Caco-2 (cell line): ENCODE results near the gene CHRM3. TPM values are rescaled to one million over a fixed set of nuclear protein-coding genes. Genes with fewer than 3 reads are reported as not detected.

ENCODE experiments used
- BruUV-seq: library from RNA; stranded (reverse); fragments of 400-500 nt; replicated peaks from 2 replicates; lab custom pipeline; 2021; lab: Mats Ljungman, UMichigan
- CTCF ChIA-PET: fragments of 300-600 bp; sonication (Branson Sonifier 250); formaldehyde crosslinking; loops from one replicate; lab custom pipeline; 2022; ENCODE audit warnings: antibody characterized with exemption; lab: Charles Lee
- POLR2A ChIA-PET: fragments of 300-600 bp; sonication (Branson Sonifier 250); formaldehyde crosslinking; loops from one replicate; lab custom pipeline; 2022; ENCODE audit warnings: antibody characterized with exemption; lab: Charles Lee
- DNase-seq, 2 experiments: peaks; one replicate each; pipeline versions ENCODE4 v3.0.0 to v3.0.0-alpha.2; 2020 to 2022
- H3K27me3 ChIP-seq: replicated peaks from 2 replicates; pipeline ENCODE4 v1.6.0; 2011; ENCODE audit warnings: low read length; ENCODE audit not compliant: control insufficient read depth, insufficient read depth
- H3K36me3 ChIP-seq: 2 replicates; pipeline ENCODE4 v1.5.1; 2011; ENCODE audit warnings: low read length; ENCODE audit not compliant: control insufficient read depth, insufficient read depth
- H3K4me1 ChIP-seq: fragments of 250-450 bp; sonication (Bioruptor Pico); 2 replicates; pipeline ENCODE4 v1.5.1; 2020; ENCODE audit warnings: mild to moderate bottlenecking
- H3K4me3 ChIP-seq: 2 replicates; pipeline ENCODE4 v1.5.1; 2011; ENCODE audit warnings: low read depth, mild to moderate bottlenecking, control low read depth, low read length
- H3K9me3 ChIP-seq: fragments of 250-450 bp; sonication (Bioruptor Pico); 2 replicates; pipeline ENCODE4 v1.5.1; 2020; ENCODE audit warnings: mild to moderate bottlenecking, moderate library complexity
- H3K27ac Mint-ChIP-seq: one replicate; pipeline ENCODE4 v1.8.0; 2022; ENCODE audit warnings: mixed read lengths; ENCODE audit not compliant: unreplicated experiment
- H3K27me3 Mint-ChIP-seq: one replicate; pipeline ENCODE4 v1.8.0; 2022; ENCODE audit warnings: mixed read lengths; ENCODE audit not compliant: insufficient read depth, unreplicated experiment
- H3K36me3 Mint-ChIP-seq: one replicate; pipeline ENCODE4 v1.8.0; 2022; ENCODE audit warnings: mild to moderate bottlenecking, mixed read lengths; ENCODE audit not compliant: insufficient read depth, unreplicated experiment
- H3K4me1 Mint-ChIP-seq: one replicate; pipeline ENCODE4 v1.8.0; 2022; ENCODE audit warnings: low read depth, mixed read lengths; ENCODE audit not compliant: unreplicated experiment
- H3K4me3 Mint-ChIP-seq: one replicate; pipeline ENCODE4 v1.8.0; 2022; ENCODE audit warnings: mild to moderate bottlenecking, moderate library complexity, mixed read lengths; ENCODE audit not compliant: unreplicated experiment
- H3K9me3 Mint-ChIP-seq: one replicate; pipeline ENCODE4 v1.8.0; 2022; ENCODE audit warnings: mixed read lengths; ENCODE audit not compliant: unreplicated experiment
- CTCF ChIP-seq, 2 experiments: fragments of 200-600 bp in 1 of 2; IDR thresholded peaks; 1 replicate in 1 of 2; 2 replicates in 1 of 2; pipeline versions ENCODE4 v1.5.1 to v1.8.0; 2011 to 2022; ENCODE audit warnings: antibody characterized with exemption in 1 of 2, control low read depth in 1 of 2, inconsistent platforms in 1 of 2, low read depth in 1 of 2, low read length in 1 of 2, mild to moderate bottlenecking in 1 of 2, moderate library complexity in 1 of 2; ENCODE audit not compliant: insufficient read depth in 1 of 2, severe bottlenecking in 1 of 2, unreplicated experiment in 1 of 2
- intact Hi-C: fragments of 100-400 bp; cut with micrococcal nuclease; formaldehyde crosslinking; loops from one replicate; pipeline ENCODE4 v1.10.0; 2022; ENCODE audit not compliant: unreplicated experiment
- total RNA-seq: library from RNA; stranded (reverse); gene quantifications from 2 replicates; pipeline ENCODE4 v1.2.3, GENCODE V29; 2022

CHRM3 gene
- total RNA-seq, 1 experiment from 2014 or later = 8.6 TPM

GRCh38 chr1:239421811-239422210 lies 35.4 kb downstream of the CHRM3 start:
- Mint-ChIP-seq H3K4me3 (no peak overlapping the region), H3K27ac (no peak overlapping the region), H3K36me3 (no peaks in the 10 kb centered on the region), H3K4me1 (no peaks in the 10 kb centered on the region), H3K9me3 (no peaks in the 10 kb centered on the region), H3K27me3 (no peaks in the 10 kb centered on the region)
- Histone ChIP-seq H3K4me3 (no peak overlapping the region), H3K9me3 (no peaks in the 10 kb centered on the region), H3K36me3 (no peaks in the 10 kb centered on the region), H3K4me1 (no peaks in the 10 kb centered on the region), H3K27me3 (no peaks in the 10 kb centered on the region)
- POLR2A ChIA-PET = no interaction called here
- CTCF ChIA-PET = no interaction called here
- no TSS peak for BruUV-seq
- no peak for DNase-seq
- intact Hi-C loops = no loop called here
- no peak for TF ChIP-seq CTCF (IDR thresholded peaks at IDR 0.05; ENCODE audit: insufficient read depth in 1 of 2, low read depth in 1 of 2, low read length in 1 of 2, severe bottlenecking in 1 of 2, unreplicated experiment in 1 of 2)

- Histone ChIP-seq H3K36me3 (no peaks in the 10 kb centered on the region), H3K4me1 (no peaks in the 10 kb centered on the region), H3K27me3 (no peaks in the 10 kb centered on the region), H3K9me3 (no peaks in the 10 kb centered on the region), H3K4me3 (no peak overlapping the region)
- no TSS peak for BruUV-seq
- no peak for DNase-seq
- Mint-ChIP-seq H3K9me3 (no peaks in the 10 kb centered on the region), H3K36me3 (no peaks in the 10 kb centered on the region), H3K4me3 (no peak overlapping the region), H3K27ac (no peak overlapping the region), H3K27me3 (no peaks in the 10 kb centered on the region), H3K4me1 (no peaks in the 10 kb centered on the region)
- ChIA-PET CTCF (no interaction called here), POLR2A (no interaction called here)
- no peak for TF ChIP-seq CTCF (IDR thresholded peaks at IDR 0.05; ENCODE audit: insufficient read depth in 1 of 2, low read depth in 1 of 2, low read length in 1 of 2, severe bottlenecking in 1 of 2, unreplicated experiment in 1 of 2)
- intact Hi-C loops = no loop called here
These were observed 36.5 kb downstream of the CHRM3 start for GRCh38 chr1:239422818-239423217.

- H3K27ac Mint-ChIP-seq = no peak overlapping the region
- no peak overlapping the region for H3K4me3 ChIP-seq
- H3K9me3 ChIP-seq = no peaks in the 10 kb centered on the region
- H3K27me3 Mint-ChIP-seq = no peaks in the 10 kb centered on the region
- no peaks in the 10 kb centered on the region for H3K4me1 ChIP-seq
- no peak overlapping the region for H3K4me3 Mint-ChIP-seq
- H3K36me3 Mint-ChIP-seq = no peaks in the 10 kb centered on the region
- CTCF ChIA-PET = no interaction called here
- BruUV-seq = no TSS peak
- no peak for DNase-seq
- H3K36me3 ChIP-seq = no peaks in the 10 kb centered on the region
- no peaks in the 10 kb centered on the region for H3K4me1 Mint-ChIP-seq
- no peaks in the 10 kb centered on the region for H3K9me3 Mint-ChIP-seq
- no peak for TF ChIP-seq CTCF (IDR thresholded peaks at IDR 0.05; ENCODE audit: insufficient read depth in 1 of 2, low read depth in 1 of 2, low read length in 1 of 2, severe bottlenecking in 1 of 2, unreplicated experiment in 1 of 2)
- POLR2A ChIA-PET = no interaction called here
- no peaks in the 10 kb centered on the region for H3K27me3 ChIP-seq
- intact Hi-C loops = no loop called here
These were observed 40.6 kb downstream of the CHRM3 start for GRCh38 chr1:239426821-239427475.
